Calu3 (cell line): Measurements from ENCODE around the gene TRIO. TPM values are rescaled to one million over a fixed set of nuclear protein-coding genes. Genes with fewer than 3 reads are reported as not detected.

ENCODE experiments used
- BruUV-seq: library from RNA; stranded (reverse); fragments of 400-500 nt; replicated peaks from 2 replicates; lab custom pipeline; 2021; lab: Mats Ljungman, UMichigan
- CTCF ChIA-PET: fragments of 300-600 bp; sonication (Branson Sonifier 250); formaldehyde crosslinking; loops from one replicate; lab custom pipeline; 2022; ENCODE audit warnings: antibody characterized with exemption; lab: Charles Lee
- DNase-seq: peaks from one replicate; pipeline ENCODE4 v3.0.0; 2022
- H3K27ac Mint-ChIP-seq: one replicate; pipeline ENCODE4 v1.8.0; 2022; ENCODE audit warnings: mixed read lengths; ENCODE audit not compliant: unreplicated experiment
- H3K27me3 Mint-ChIP-seq: one replicate; pipeline ENCODE4 v1.8.0; 2022; ENCODE audit warnings: mixed read lengths; ENCODE audit not compliant: unreplicated experiment
- H3K36me3 Mint-ChIP-seq: one replicate; pipeline ENCODE4 v1.8.0; 2022; ENCODE audit warnings: mild to moderate bottlenecking, moderate library complexity, mixed read lengths; ENCODE audit not compliant: insufficient read depth, unreplicated experiment
- H3K4me1 Mint-ChIP-seq: one replicate; pipeline ENCODE4 v1.8.0; 2022; ENCODE audit warnings: mild to moderate bottlenecking, low read depth, mixed read lengths; ENCODE audit not compliant: unreplicated experiment
- H3K4me3 Mint-ChIP-seq: one replicate; pipeline ENCODE4 v1.8.0; 2022; ENCODE audit warnings: mild to moderate bottlenecking, low read depth, moderate library complexity, mixed read lengths; ENCODE audit not compliant: unreplicated experiment
- H3K9me3 Mint-ChIP-seq: one replicate; pipeline ENCODE4 v1.8.0; 2022; ENCODE audit warnings: low read depth, mixed read lengths; ENCODE audit not compliant: unreplicated experiment
- intact Hi-C: fragments of 100-400 bp; cut with micrococcal nuclease; formaldehyde crosslinking; loops from one replicate; pipeline ENCODE4 v1.10.0; 2022; ENCODE audit not compliant: unreplicated experiment
- total RNA-seq: library from RNA; stranded (reverse); gene quantifications from 2 replicates; pipeline ENCODE4 v1.2.3, GENCODE V29; 2022
- TF ChIP-seq, protein P1 (sequence below): fragments of 200-600 bp; IDR thresholded peaks from one replicate; pipeline ENCODE4 v1.8.0; 2022; ENCODE audit warnings: antibody characterized with exemption; ENCODE audit not compliant: unreplicated experiment

Gene TRIO
- total RNA-seq, 1 experiment from 2014 or later, result 183 TPM

DNA sequence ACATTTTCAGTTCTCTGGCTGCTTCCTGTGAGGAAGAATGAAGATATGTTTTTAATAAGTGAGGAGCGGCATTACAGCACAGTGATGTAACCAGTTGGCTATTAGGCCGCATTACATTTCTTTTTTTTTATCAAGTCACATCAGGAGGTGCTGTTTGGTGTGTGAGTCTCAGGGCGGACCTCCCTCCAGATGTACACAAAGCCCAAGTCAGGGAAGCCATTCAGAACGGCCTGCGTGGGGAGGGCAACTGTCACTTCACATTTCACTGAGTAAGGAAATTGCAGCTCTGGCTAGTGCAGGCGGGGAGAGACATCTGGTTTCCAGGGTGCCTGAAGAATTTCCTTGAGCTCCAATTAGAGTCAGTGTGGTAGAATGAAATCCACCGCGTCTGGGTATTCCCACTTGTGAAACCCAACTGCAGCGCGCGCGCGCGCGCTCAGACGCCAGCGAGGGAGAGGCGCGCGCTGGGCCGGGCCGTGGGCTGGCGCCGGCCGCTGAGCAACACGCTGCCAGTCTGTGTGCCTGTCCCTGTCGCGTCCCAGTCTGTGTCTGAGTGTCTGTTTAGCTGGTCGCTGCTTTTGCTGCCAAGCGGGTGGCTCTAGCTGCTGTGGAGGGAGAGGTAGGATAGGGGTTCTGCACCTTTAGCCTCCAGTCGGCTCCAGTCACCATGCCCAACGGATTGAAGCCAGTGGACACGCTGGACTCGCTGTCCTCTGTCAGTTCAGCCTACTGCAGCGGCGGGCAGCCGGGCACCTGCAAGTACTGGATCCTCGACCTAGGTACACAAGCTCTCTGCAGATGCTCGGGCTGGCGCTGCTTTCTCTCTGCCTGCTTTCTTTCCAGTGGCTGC lies 297.7 kb downstream of the TRIO start:
- H3K4me3 Mint-ChIP-seq, result no peak overlapping the region
- no TSS peak for BruUV-seq
- no peaks in the 10 kb centered on the region for H3K27me3 Mint-ChIP-seq
- no peak overlapping the region for H3K27ac Mint-ChIP-seq
- CTCF ChIA-PET, result interaction anchor here (0.5 kb wide), 1 partner anchor 205 kb away, joined by 3 read pairs; no protein-coding TSS in a partner anchor
- TF ChIP-seq, protein P1, sequence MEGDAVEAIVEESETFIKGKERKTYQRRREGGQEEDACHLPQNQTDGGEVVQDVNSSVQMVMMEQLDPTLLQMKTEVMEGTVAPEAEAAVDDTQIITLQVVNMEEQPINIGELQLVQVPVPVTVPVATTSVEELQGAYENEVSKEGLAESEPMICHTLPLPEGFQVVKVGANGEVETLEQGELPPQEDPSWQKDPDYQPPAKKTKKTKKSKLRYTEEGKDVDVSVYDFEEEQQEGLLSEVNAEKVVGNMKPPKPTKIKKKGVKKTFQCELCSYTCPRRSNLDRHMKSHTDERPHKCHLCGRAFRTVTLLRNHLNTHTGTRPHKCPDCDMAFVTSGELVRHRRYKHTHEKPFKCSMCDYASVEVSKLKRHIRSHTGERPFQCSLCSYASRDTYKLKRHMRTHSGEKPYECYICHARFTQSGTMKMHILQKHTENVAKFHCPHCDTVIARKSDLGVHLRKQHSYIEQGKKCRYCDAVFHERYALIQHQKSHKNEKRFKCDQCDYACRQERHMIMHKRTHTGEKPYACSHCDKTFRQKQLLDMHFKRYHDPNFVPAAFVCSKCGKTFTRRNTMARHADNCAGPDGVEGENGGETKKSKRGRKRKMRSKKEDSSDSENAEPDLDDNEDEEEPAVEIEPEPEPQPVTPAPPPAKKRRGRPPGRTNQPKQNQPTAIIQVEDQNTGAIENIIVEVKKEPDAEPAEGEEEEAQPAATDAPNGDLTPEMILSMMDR, result no peak
- no peak for DNase-seq
- intact Hi-C loops, result no loop called here
- no peaks in the 10 kb centered on the region for H3K9me3 Mint-ChIP-seq
- peaks cover 18% of the 10 kb centered on the region for H3K36me3 Mint-ChIP-seq
- peaks cover under 1% of the 10 kb centered on the region for H3K4me1 Mint-ChIP-seq

DNA sequence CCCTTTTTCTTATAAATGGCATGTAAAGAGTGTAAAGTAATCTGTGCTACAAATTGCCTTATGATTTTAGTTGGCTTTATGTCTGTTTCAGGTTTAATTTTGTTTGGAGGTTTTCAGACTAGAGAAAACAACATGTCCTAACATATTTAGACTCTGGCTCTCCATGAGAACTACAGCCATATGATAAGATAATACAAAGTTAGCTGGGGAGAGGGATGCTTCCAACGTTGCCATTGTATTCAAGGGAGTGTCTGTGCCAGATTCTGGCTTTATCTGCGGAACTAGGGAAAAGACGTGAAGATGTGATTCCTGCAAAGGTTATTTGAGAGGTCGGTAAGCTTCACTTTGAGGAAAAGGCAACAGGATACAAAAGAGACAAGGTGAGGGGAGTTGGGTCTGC lies 298.5 kb downstream of the TRIO start:
- no TSS peak for BruUV-seq
- no peak overlapping the region for H3K27ac Mint-ChIP-seq

DNA sequence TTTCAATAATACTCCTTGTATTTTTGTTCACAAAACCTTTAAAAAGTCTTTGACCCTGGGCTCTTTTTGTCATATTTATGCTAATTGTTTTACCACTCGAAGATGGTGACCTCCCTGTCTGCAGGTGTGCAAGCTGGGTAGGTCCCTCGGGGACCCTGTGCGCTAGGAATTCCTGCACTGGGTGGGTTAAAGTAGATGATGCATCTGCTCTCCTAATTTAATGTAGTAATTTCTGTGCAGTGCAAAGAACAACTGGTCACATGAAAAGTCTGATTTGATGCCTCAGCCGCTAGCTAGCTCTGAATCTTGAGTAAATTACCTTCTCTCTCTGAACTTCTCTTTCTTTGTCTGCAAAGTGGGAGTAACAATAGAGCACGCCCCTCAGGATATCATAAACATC lies 299.4 kb downstream of the TRIO start:
- H3K4me1 Mint-ChIP-seq, result no peaks in the 10 kb centered on the region
- no TSS peak for BruUV-seq
- H3K9me3 Mint-ChIP-seq, result no peaks in the 10 kb centered on the region
- CTCF ChIA-PET, result no interaction called here
- no peaks in the 10 kb centered on the region for H3K27me3 Mint-ChIP-seq
- TF ChIP-seq, protein P1, result no peak
- H3K4me3 Mint-ChIP-seq, result no peak overlapping the region
- intact Hi-C loops, result no loop called here
- H3K27ac Mint-ChIP-seq, result no peak overlapping the region
- no peak for DNase-seq
- peaks cover 18% of the 10 kb centered on the region for H3K36me3 Mint-ChIP-seq

More for the DNA sequence above, 298.5 kb downstream of the TRIO start:
- no peaks in the 10 kb centered on the region for H3K4me1 Mint-ChIP-seq
- no peaks in the 10 kb centered on the region for H3K9me3 Mint-ChIP-seq
- no peak for DNase-seq
- no peak overlapping the region for H3K4me3 Mint-ChIP-seq
- CTCF ChIA-PET, result interaction anchor here (0.5 kb wide), 1 partner anchor 204 kb away, joined by 3 read pairs; no protein-coding TSS in a partner anchor
- peaks cover 18% of the 10 kb centered on the region for H3K36me3 Mint-ChIP-seq
- intact Hi-C loops, result no loop called here
- TF ChIP-seq, protein P1, result no peak
- H3K27me3 Mint-ChIP-seq, result no peaks in the 10 kb centered on the region

DNA sequence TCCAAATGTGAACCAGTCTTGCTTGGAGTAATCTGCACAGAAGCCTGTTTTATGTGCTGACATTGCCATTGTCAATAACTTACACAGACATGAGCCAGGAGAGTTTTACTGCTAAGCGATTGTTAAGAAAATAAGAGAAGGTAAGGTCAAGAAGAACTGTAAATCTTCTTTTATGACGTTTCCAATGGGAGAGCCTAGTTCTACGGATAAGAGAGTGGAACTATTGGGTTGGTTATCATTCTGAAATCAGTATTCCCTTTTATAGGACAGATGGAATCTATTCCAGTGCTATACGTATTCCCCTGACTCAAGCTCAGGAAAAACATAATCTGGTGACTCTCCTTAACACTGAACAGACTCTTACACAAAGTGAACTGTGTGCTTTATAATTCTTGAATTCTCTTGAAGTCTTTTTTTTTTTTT lies 300.5 kb downstream of the TRIO start:
- no TSS peak for BruUV-seq
- Mint-ChIP-seq H3K4me3 (no peak overlapping the region), H3K27ac (no peak overlapping the region), H3K27me3 (no peaks in the 10 kb centered on the region), H3K36me3 (peaks cover 18% of the 10 kb centered on the region), H3K4me1 (no peaks in the 10 kb centered on the region), H3K9me3 (no peaks in the 10 kb centered on the region)
- DNase-seq, result no peak
- TF ChIP-seq, protein P1, result no peak
- intact Hi-C loops, result no loop called here
- CTCF ChIA-PET, result interaction anchor here (0.7 kb wide), 1 partner anchor 55 kb away, joined by 3 read pairs; no protein-coding TSS in a partner anchor
